ENCODE measurements around the gene EMP2.

Gene EMP2

DNA sequence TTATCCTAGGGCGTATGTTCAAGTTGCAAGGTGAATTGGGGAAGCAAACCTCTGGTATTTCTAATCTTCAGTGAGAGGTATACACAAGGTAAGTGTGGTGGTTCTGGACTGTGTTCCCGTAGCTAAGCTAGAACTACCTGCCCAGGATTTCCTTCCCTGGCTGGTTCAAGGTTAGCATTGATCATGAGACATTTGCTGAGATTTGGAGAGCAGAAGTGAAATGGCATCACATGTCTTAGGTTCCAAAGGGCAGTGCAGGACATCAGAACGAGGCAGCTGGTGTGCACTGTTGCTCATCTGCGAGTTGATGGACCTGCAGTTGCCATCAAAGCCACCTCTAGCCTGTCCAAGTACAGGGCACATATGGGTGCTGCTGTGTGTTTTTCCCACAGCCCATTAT, 95.2 kb downstream of the EMP2 start:
- no peak for DNase-seq (ENCODE audit: extremely low read depth, low read depth)
- TF ChIP-seq, protein P1, sequence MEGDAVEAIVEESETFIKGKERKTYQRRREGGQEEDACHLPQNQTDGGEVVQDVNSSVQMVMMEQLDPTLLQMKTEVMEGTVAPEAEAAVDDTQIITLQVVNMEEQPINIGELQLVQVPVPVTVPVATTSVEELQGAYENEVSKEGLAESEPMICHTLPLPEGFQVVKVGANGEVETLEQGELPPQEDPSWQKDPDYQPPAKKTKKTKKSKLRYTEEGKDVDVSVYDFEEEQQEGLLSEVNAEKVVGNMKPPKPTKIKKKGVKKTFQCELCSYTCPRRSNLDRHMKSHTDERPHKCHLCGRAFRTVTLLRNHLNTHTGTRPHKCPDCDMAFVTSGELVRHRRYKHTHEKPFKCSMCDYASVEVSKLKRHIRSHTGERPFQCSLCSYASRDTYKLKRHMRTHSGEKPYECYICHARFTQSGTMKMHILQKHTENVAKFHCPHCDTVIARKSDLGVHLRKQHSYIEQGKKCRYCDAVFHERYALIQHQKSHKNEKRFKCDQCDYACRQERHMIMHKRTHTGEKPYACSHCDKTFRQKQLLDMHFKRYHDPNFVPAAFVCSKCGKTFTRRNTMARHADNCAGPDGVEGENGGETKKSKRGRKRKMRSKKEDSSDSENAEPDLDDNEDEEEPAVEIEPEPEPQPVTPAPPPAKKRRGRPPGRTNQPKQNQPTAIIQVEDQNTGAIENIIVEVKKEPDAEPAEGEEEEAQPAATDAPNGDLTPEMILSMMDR (IDR thresholded peaks at IDR 0.05; ENCODE audit: low read depth, low read length): no peak

- TF ChIP-seq, protein P1 (IDR thresholded peaks at IDR 0.05; ENCODE audit: low read depth, low read length): no peak
- DNase-seq (ENCODE audit: extremely low read depth, low read depth): no peak
Measured at GRCh38 chr16:10480151-10480550, 100.2 kb downstream of the EMP2 start.
